NCI-H2196 treated with DMSO at 0.1 percent for 48 hours (cell line): ENCODE data around the gene YEATS4.

ENCODE experiments used
- DNase-seq: peaks from one replicate; lab custom pipeline; 2025; ENCODE audit not compliant: unreplicated experiment; lab: John Stamatoyannopoulos, UW

Gene YEATS4

DNA sequence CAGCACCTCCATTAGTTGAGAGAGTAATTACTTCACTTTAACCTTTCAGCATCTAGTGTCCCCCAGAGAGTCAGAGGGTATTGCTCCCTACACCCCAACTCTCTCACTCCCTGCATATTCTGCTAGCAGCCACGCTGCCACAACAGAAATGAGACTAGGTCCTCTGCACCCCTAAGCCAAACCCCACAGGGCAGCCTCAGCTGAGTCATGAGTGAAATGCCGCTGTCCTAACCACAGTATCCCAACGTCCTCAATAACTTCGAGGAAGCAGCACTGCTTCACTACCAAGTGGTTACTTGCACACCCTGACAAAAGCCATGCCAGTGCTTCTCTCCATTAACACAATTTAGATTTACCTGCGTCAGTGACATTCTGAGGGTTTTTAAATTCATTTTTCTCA, 18.2 kb upstream of the YEATS4 start:
- DNase-seq: no peak

GRCh38 chr12:69342421-69342820, 17.1 kb upstream of the YEATS4 start:
- no peak for DNase-seq

DNA sequence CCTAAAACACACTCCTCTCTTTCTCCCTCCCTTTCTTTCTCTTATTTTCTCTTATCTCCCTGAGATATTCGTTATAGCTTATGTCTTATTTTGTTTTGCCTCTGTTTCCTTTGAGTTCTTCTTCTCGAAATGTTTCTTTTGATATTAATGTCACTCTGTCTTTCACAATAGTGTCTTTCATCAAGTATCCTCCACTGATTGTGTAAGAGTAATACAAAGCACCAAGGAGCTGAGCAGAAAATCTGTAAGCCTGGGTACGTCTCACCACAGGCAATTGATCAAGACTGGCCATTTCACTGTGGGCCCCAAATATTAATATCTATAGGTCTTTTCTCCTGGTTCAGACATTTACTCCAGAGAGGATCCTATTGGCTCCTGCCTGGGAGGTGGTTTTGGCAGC, 16.2 kb upstream of the YEATS4 start:
- no peak for DNase-seq

- DNase-seq: no peak
Measured at GRCh38 chr12:69343885-69344612, 15.5 kb upstream of the YEATS4 start.

GRCh38 chr12:69345077-69345476, 14.5 kb upstream of the YEATS4 start:
- no peak for DNase-seq

DNA sequence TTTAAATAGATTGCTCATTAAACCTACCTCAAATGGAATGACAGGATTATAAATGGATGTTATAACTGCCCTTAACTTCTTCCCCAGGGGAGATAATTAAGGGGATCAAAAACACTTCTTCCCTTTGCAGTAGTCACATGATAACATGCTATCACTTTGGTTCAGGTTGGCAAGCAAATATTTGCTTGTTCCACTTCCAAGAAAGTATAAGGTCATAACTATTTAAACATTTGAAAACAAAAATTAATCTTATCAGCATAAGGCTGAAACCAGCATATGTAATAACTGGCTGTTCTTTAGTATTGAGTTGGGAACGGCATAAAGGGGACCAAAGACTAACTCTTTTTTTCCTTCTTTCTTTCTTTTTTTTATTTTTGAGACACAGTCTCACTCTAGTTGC, 13.8 kb upstream of the YEATS4 start:
- DNase-seq: no peak

DNA sequence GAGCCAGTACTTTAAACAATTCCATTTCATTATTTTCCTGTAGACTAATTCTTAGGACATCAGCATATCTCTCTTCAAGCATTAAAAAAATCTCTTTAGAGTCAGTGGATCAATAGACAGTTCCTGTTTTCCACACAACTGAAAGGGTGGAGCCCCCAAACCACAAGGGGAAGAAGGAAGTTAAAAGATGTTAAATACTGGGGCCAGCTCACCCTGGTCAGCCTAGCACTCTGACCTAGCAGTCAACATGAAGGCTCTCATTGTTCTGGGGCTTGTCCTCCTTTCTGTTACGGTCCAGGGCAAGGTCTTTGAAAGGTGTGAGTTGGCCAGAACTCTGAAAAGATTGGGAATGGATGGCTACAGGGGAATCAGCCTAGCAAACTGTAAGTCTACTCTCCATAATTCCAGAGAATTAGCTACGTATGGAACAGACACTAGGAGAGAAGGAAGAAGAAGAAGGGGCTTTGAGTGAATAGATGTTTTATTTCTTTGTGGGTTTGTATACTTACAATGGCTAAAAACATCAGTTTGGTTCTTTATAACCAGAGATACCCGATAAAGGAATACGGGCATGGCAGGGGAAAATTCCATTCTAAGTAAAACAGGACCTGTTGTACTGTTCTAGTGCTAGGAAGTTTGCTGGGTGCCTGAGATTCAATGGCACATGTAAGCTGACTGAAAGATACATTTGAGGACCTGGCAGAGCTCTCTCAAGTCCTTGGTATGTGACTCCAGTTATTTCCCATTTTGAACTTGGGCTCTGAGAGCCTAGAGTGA, 11.2 kb upstream of the YEATS4 start, which contains the start of gene LYZ:
Gene LYZ (plus strand): TSS at position 220 of the 777 bp plus-strand sequence. CDS start 28 bp downstream, at position 248.
- no peak for DNase-seq

- no peak for DNase-seq
Measured at GRCh38 chr12:69350002-69350626, 9.4 kb upstream of the YEATS4 start.

DNA sequence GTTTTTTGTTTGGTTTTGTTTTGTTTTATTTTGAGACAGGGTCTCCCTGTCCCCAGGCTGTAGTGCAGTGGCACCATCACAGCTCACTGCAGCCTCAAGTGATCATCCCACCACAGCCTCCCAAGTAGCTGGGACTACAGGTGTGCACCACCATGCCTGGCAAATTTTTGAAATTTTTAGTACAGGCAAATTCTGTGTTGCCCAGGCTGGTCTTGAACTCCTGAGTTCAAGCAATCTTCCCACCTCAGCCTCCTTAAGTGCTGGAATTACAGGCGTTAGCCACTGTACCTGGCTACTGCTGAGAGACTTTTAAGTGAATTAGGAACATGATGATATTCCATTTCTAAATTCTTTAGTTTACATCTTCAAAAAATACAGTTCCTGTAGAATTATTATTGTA, 8.8 kb upstream of the YEATS4 start:
- no peak for DNase-seq

GRCh38 chr12:69351462-69352236, 7.9 kb upstream of the YEATS4 start:
- no peak for DNase-seq

DNA sequence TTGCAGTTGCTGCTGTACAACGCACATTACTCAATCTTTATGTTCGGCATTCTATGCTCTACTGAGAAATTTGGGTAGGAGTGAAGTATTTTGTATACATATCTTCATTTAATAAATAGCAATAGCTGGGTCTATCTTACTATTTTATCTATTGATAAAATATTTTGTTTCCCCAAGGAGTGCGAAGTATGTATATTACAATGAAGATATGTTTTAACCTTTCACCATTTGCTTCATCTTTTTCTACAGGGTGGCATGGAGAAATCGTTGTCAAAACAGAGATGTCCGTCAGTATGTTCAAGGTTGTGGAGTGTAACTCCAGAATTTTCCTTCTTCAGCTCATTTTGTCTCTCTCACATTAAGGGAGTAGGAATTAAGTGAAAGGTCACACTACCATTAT, 6.6 kb upstream of the YEATS4 start:
- no peak for DNase-seq

- no peak for DNase-seq
Measured at GRCh38 chr12:69354172-69354555, 5.4 kb upstream of the YEATS4 start.

GRCh38 chr12:69354556-69355187, 4.9 kb upstream of the YEATS4 start:
- no peak for DNase-seq

DNA sequence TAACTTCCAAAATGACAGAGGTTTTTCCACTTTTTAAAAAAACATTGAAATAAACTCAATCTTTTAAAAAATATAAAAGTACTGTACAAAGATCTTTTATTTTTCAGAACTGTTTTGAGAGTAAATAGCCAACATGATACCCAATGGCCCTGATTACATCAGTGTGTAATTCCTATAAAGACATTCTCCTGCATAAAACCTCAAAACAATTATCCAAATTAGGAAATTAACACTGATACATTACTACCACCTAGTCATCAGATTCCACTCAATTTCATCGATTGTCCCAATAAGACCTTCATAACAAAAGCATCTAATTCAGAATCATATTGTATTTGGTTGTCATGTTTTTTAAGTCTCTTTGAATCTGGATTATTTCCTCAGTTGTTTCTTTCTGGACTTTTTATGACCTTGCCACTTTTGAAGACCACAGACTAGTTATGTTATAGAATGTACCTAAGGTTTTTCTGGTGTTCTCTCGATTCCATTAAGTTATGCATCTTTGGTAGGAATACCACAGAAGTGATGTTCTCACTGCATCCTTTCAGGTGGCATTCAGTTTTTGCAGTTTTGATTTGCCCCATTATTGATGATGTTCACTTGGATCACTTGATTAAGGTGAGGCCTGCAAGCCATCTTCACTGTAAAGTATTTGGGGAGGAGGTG, 4.0 kb upstream of the YEATS4 start:
- DNase-seq: no peak

DNA sequence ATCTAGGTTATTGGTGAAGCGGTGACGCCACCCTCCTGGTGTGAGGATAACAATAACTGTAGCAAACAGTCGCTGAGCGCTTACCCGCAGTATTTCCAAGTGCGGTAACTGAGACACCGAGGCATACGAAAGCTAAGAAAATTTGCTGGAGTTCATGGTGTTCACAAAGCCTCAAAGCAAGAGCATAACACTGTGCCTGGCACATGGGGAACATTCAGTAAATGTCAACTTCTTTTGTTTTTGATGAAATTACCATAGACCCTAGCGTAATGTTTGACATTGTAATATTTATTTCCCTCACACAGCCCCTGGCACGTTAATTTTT, 767 bp downstream of the YEATS4 start:
- DNase-seq: no peak

DNA sequence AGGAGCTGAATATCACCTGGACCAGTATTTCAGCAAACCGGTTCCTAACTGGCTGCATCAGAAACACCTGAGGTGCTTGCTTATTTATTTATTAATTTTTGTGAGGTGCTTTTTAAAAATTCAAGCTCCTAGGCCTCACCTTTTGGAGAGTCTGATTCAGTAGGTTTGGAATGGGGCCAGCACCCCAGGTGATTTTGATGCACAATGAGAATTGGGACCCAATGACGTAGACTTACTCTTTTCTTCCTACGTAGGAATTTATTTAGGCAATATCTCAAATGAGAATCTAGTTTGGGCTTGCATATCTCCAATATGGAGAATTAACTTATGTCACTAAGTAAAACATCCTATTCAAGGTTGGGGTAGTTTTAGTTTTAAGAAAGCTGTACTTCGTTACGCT, 7.3 kb downstream of the YEATS4 start:
- no peak for DNase-seq

- no peak for DNase-seq
Measured at GRCh38 chr12:69368171-69368570, 8.6 kb downstream of the YEATS4 start.

DNA sequence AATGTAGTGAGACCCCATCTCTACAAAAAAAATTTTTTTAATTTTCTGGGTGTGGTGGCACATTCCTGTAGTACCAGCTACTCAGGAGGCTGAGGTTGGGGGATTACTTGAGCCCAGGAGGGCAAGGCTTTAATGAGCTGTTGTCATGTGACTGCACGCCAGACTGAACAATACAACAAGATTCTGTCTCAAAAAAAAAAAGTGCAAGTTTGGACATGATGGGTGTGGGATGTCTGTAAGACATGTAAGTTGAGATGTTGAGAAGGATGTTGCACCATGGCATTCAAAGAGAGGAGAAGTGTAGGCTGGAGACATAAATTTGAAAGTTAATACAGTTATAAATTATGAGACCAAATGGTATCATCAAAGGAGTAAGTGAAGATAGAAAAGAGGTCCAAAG, 23.5 kb downstream of the YEATS4 start:
- no peak for DNase-seq

DNA sequence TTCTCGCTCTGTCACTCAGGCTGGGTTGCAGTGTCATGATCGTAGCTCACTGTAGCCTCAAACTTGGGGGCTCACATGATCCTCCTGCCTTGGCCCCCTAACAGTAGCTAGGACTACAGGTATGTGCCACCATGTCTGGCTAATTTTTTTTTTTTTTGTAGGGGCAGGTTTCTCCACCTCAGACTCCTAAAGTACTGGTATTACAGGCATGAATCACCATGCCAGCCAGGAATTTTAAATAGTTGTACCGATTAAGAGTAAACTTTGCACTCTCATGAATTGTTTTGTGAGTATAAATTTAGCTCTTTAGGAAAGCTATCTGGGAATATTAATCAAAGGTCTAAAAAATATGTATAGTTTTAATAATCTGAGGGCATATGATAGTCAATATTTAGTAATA, 25.5 kb downstream of the YEATS4 start:
- DNase-seq: no peak

DNA sequence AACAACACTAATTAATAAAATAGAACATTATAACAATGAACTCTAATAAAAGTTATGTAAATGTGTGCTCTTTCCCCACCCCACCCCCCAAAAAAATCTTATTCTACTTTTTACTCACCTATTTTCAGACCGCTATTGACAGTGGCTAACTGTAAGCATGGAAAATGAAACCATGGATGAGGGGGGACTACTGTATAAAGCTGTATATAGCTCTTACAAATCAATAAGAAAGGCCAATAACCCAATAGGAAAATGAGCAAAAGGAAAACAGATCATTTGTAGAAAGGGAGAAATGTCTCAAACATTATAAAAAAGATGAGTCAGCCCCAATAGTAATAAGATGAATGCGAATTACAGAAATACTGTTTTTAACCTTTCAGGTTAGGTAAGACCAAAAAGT, 27.4 kb downstream of the YEATS4 start:
- no peak for DNase-seq
